GM12872 (cell line): ENCODE results near the gene ESYT3.

Experiments
- TF ChIP-seq, protein P1 (sequence below): IDR thresholded peaks from 3 replicates; pipeline ENCODE4 v1.5.1; 2011; ENCODE audit warnings: low read depth, mild to moderate bottlenecking, low read length, moderate library complexity; ENCODE audit not compliant: insufficient read depth

ESYT3 gene

DNA sequence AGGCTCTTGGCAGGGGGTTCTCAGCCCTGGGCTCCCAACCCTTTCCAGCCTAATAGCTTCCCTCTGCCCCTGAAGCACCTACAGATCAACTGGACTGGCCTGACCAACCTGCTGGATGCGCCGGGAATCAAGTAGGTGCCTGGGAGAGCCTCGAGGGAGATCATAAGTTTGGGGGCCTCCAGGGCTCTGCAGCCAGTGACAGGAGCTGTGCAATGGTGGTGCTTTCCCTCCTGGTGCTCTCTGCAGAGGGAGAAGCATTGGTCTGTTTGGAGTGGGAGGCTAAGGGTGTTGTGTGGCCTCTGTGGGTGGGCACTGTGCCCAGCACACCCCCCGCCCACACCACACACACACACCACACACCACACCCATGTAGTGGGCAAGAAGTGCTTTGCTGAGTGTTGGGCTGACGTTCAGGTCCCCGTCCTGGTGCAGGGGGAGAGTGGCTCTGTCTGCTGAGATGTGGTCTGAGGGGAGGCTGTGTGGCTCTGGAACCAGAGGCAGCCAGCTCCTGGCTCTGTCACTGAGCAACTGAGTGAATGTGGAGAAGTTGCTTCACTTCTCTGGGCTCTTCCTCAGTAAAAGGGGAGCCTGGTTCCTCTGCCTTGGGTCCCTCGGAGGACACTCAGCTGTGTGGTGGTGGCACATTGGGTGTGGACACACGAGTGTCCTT, 26.3 kb downstream of the ESYT3 start:
- TF ChIP-seq, protein P1, sequence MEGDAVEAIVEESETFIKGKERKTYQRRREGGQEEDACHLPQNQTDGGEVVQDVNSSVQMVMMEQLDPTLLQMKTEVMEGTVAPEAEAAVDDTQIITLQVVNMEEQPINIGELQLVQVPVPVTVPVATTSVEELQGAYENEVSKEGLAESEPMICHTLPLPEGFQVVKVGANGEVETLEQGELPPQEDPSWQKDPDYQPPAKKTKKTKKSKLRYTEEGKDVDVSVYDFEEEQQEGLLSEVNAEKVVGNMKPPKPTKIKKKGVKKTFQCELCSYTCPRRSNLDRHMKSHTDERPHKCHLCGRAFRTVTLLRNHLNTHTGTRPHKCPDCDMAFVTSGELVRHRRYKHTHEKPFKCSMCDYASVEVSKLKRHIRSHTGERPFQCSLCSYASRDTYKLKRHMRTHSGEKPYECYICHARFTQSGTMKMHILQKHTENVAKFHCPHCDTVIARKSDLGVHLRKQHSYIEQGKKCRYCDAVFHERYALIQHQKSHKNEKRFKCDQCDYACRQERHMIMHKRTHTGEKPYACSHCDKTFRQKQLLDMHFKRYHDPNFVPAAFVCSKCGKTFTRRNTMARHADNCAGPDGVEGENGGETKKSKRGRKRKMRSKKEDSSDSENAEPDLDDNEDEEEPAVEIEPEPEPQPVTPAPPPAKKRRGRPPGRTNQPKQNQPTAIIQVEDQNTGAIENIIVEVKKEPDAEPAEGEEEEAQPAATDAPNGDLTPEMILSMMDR, result no peak

DNA sequence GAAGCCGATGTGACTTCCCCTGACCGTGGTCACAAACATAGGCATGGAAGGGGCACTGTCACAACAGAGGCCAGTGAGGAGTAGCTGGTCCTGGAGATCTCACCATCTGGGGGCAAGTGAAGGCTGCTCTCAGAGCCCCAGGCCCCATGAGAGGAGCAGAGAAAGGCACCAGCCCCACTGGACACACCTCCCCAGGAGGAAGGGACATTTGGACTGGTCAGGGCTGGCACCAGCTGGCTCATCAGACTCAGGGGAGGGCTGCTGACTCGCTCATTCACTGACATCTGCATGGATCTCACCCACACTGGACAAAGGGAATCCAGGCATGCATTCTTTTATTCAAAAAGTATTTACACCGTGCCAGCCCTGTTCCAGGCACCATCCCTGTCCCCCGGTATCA, 26.8 kb downstream of the ESYT3 start:
- TF ChIP-seq, protein P1, result no peak

DNA sequence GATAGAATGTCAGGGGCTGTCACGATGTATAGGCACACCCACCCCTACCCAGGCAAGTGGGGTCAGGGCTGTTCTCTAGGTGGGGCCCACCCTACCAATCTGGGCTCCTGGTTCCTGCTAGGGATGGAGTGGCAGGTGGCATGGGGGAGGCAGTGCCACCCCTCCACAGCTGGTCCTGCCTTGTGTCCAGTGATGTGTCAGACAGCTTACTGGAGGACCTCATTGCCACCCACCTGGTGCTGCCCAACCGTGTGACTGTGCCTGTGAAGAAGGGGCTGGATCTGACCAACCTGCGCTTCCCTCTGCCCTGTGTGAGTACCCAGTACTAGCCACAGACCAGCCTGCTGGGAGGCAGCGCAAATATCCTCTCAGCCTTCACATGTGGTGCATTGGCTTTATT, 27.5 kb downstream of the ESYT3 start:
- TF ChIP-seq, protein P1, result no peak

DNA sequence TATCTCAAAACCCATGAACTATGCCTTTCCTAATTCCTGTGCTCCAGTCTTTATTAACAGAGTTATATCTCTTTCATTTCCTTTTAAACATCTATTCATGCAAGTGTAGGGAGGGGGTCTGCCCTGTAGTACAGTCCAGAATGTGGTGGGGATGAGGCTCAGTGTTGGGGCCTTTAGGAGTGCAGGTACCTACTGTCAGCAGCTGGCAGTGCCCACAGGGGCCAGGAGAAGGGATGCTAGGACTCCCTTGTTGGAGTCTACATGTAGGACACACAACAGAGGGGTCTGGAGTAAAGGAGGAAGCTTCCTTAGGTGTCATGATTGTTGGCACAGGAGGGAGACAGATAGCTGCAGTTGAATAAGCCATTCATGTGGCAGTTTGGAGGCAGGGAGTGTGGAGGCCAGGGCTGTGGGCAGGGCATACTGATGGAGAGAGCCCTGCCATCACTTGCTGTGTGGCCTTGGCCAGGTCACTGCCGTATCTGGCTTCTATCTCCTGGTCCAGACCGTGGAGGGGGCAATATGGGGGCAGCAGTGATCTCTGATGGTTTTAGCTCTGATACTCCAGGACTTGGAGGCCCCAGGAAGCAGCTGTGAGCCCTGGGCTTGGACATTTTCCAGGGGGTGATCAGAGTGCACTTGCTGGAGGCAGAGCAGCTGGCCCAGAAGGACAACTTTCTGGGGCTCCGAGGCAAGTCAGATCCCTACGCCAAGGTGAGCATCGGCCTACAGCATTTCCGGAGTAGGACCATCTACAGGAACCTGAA, 29.5 kb downstream of the ESYT3 start:
- TF ChIP-seq, protein P1, result no peak

DNA sequence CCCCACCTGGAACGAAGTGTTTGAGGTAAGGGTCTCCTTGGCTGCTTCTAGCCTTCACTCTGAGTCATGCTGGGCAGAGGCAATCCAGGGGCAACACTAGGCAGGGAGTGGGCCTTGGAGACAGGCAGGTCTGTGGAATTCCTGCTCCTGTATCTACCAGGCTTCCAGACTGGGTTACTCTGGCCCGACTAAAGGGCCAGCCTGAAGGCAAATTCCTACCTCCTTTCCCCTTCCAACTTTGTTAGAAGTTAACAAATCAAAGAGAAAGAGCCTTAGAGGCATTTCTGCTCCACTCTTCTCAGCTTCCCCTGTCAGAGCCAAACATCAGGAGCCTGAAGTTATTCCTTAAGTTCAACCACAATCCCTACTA, 30.1 kb downstream of the ESYT3 start:
- TF ChIP-seq, protein P1, result no peak

DNA sequence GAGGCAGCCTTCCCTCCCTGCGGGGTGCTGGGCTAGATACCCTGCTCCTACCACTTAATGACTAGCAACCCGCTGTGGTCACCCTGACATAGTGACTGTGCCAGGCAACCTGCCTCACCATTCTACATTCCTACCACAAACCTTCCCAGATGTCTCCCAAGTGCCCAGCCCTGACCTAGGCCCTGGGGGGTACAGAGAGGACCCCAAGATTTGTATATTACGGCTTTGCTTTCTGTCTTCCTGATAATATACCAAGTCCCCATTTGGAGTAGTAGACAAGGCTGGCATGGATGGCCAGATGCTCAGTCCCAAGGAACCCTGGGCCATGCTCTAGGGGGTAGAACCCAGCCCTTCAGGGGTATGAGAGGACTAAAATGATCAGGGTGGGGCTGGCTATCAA, 31.0 kb downstream of the ESYT3 start:
- TF ChIP-seq, protein P1, result no peak

DNA sequence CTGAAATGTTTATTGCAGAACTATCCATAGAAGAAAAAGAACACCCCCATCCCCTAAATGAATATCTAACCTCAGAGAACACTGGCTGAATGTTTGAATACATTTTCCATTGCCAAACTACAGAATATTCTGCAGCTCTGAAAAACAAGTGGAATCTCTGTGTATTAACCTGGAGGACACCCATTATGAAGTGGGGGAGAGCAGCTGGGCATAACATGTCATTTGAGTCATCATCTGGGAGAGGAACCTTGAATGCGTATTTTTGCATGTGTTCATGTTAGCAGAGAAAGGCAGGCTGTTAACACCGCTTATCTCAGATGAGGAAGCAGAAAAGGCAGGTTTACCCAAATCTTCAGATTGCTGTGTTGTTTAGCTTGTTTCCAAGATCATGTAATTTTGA, 31.5 kb downstream of the ESYT3 start:
- TF ChIP-seq, protein P1, result no peak
